ENCODE results near the gene LRP1-AS.

The LRP1-AS gene

GRCh38 chr12:57181561-57182155, 34.2 kb upstream of the LRP1-AS start:
- in situ Hi-C loops (cut with HindIII; ENCODE audit: low pct_ligation_motif_present, low pct_unique_long_range_greater_than_20kb, low sequenced_read_pairs): no loop called here
- DNase-seq: no peak

- in situ Hi-C loops (cut with HindIII; ENCODE audit: low pct_ligation_motif_present, low pct_unique_long_range_greater_than_20kb, low sequenced_read_pairs): no loop called here
- no peak for DNase-seq
Measured at GRCh38 chr12:57181072-57181471, 33.7 kb upstream of the LRP1-AS start.

- in situ Hi-C loops (cut with HindIII; ENCODE audit: low pct_ligation_motif_present, low pct_unique_long_range_greater_than_20kb, low sequenced_read_pairs): no loop called here
Measured at GRCh38 chr12:57180321-57180989, 33.0 kb upstream of the LRP1-AS start.

GRCh38 chr12:57179331-57180086, 32.1 kb upstream of the LRP1-AS start:
- no peak for DNase-seq
- in situ Hi-C loops (cut with HindIII; ENCODE audit: low pct_ligation_motif_present, low pct_unique_long_range_greater_than_20kb, low sequenced_read_pairs): no loop called here

More at GRCh38 chr12:57180321-57180989, 33.0 kb upstream of the LRP1-AS start:
- DNase-seq: no peak

- no peak for DNase-seq
- in situ Hi-C loops (cut with HindIII; ENCODE audit: low pct_ligation_motif_present, low pct_unique_long_range_greater_than_20kb, low sequenced_read_pairs): no loop called here
Measured at GRCh38 chr12:57178213-57178612, 30.8 kb upstream of the LRP1-AS start.

- in situ Hi-C loops (cut with HindIII; ENCODE audit: low pct_ligation_motif_present, low pct_unique_long_range_greater_than_20kb, low sequenced_read_pairs): no loop called here
Measured at GRCh38 chr12:57177354-57177753, 29.9 kb upstream of the LRP1-AS start.

GRCh38 chr12:57176846-57177245, 29.4 kb upstream of the LRP1-AS start:
- DNase-seq: peak; percentile 22

More at GRCh38 chr12:57177354-57177753, 29.9 kb upstream of the LRP1-AS start:
- no peak for DNase-seq

GRCh38 chr12:57176139-57176477, 28.7 kb upstream of the LRP1-AS start:
- in situ Hi-C loops (cut with HindIII; ENCODE audit: low pct_ligation_motif_present, low pct_unique_long_range_greater_than_20kb, low sequenced_read_pairs): no loop called here
- DNase-seq: no peak

More at GRCh38 chr12:57176846-57177245, 29.4 kb upstream of the LRP1-AS start:
- in situ Hi-C loops (cut with HindIII; ENCODE audit: low pct_ligation_motif_present, low pct_unique_long_range_greater_than_20kb, low sequenced_read_pairs): no loop called here

- in situ Hi-C loops (cut with HindIII; ENCODE audit: low pct_ligation_motif_present, low pct_unique_long_range_greater_than_20kb, low sequenced_read_pairs): no loop called here
- peak; percentile 57 for DNase-seq
Measured at GRCh38 chr12:57175428-57176138, 28.2 kb upstream of the LRP1-AS start.

- in situ Hi-C loops (cut with HindIII; ENCODE audit: low pct_ligation_motif_present, low pct_unique_long_range_greater_than_20kb, low sequenced_read_pairs): loop anchor here (5.0 kb wide), 1 partner anchor 51 kb away; no protein-coding TSS in a partner anchor
Measured at GRCh38 chr12:57173683-57174082, 26.3 kb upstream of the LRP1-AS start.

GRCh38 chr12:57173089-57173488, 25.7 kb upstream of the LRP1-AS start:
- in situ Hi-C loops (cut with HindIII; ENCODE audit: low pct_ligation_motif_present, low pct_unique_long_range_greater_than_20kb, low sequenced_read_pairs): loop anchor here (5.0 kb wide), 1 partner anchor 51 kb away; no protein-coding TSS in a partner anchor
- peak; percentile 43 for DNase-seq

More at GRCh38 chr12:57173683-57174082, 26.3 kb upstream of the LRP1-AS start:
- no peak for DNase-seq

- in situ Hi-C loops (cut with HindIII; ENCODE audit: low pct_ligation_motif_present, low pct_unique_long_range_greater_than_20kb, low sequenced_read_pairs): loop anchor here (5.0 kb wide), 1 partner anchor 49 kb away; no protein-coding TSS in a partner anchor
- DNase-seq: no peak
Measured at GRCh38 chr12:57171668-57172067, 24.2 kb upstream of the LRP1-AS start.

- in situ Hi-C loops (cut with HindIII; ENCODE audit: low pct_ligation_motif_present, low pct_unique_long_range_greater_than_20kb, low sequenced_read_pairs): loop anchor here (5.0 kb wide), 1 partner anchor 49 kb away; no protein-coding TSS in a partner anchor
- DNase-seq: no peak
Measured at GRCh38 chr12:57170927-57171326, 23.5 kb upstream of the LRP1-AS start.

GRCh38 chr12:57170408-57170807, 23.0 kb upstream of the LRP1-AS start:
- in situ Hi-C loops (cut with HindIII; ENCODE audit: low pct_ligation_motif_present, low pct_unique_long_range_greater_than_20kb, low sequenced_read_pairs): loop anchor here (5.0 kb wide), 1 partner anchor 48 kb away; no protein-coding TSS in a partner anchor
- DNase-seq: no peak

- in situ Hi-C loops (cut with HindIII; ENCODE audit: low pct_ligation_motif_present, low pct_unique_long_range_greater_than_20kb, low sequenced_read_pairs): loop anchor here (5.0 kb wide), 1 partner anchor 48 kb away; no protein-coding TSS in a partner anchor
- DNase-seq: no peak
Measured at GRCh38 chr12:57169969-57170368, 22.6 kb upstream of the LRP1-AS start.

- in situ Hi-C loops (cut with HindIII; ENCODE audit: low pct_ligation_motif_present, low pct_unique_long_range_greater_than_20kb, low sequenced_read_pairs): no loop called here
- DNase-seq: no peak
Measured at GRCh38 chr12:57169046-57169795, 21.8 kb upstream of the LRP1-AS start.

GRCh38 chr12:57168058-57168457, 20.6 kb upstream of the LRP1-AS start:
- in situ Hi-C loops (cut with HindIII; ENCODE audit: low pct_ligation_motif_present, low pct_unique_long_range_greater_than_20kb, low sequenced_read_pairs): no loop called here
- DNase-seq: no peak

- in situ Hi-C loops (cut with HindIII; ENCODE audit: low pct_ligation_motif_present, low pct_unique_long_range_greater_than_20kb, low sequenced_read_pairs): no loop called here
- peak; percentile 76 for DNase-seq
Measured at GRCh38 chr12:57166971-57167371, 19.6 kb upstream of the LRP1-AS start.

All from ACHN (cell line).